Stimulated activated naive CD8-positive, alpha-beta T cell treated with anti-CD3 and anti-CD28 coated beads, Interleukin-15, Interleukin-2, amounts not matched to agents 100 U/mL and 50 U/mL, for 24 hours (primary cell): ENCODE data around the gene WDR55.
"Not testable (repeated sequence)": the region's sequence is repeated elsewhere in the genome, so short reads cannot be mapped to it uniquely, and the experiment has no call there.

Source experiments
- ATAC-seq: fragments of 150-1000 bp; cut with Tn5 transposase; one replicate; pipeline ENCODE4 v1.10.0; 2021
- DNase-seq: peaks from one replicate; pipeline ENCODE4 v3.0.0; 2021

Gene WDR55

DNA sequence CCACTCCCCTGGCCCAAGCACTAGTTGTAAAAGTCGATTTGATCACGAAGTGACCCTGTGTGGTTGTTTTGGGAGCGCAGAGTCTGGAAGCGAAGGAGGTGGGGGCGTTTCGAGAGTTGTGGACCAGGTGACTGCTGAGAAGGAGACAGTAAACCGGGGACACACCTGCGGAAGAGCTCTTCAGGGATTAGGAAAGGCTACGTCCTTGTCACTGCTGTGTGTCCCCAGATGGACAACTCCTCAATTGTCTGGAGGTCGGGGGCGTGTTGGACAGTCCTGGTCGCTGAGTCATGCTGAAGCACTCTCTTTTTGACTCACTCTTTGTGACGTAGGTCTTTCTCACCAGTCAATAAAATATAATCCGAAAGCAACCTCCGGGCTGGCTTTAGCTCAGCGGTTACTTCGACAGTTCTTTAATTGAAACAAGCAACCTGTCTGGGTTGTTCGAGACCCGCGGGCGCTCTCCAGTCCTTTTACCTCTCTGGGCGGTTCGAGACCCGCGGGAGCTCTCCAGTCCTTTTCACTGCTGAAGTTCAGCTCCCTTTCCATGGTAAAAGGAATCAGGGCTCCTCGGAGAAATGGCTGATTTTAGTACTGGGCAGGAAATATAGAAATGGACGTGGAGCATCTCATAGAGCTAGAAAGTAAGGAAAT is 46.3 kb downstream of the WDR55 start:
- peak; percentile 77 for DNase-seq
- peak; percentile 96 for ATAC-seq

GRCh38 chr5:140711794-140712193 is 47.1 kb downstream of the WDR55 start:
- no peak for ATAC-seq
- no peak for DNase-seq

GRCh38 chr5:140713562-140714094 is 48.9 kb downstream of the WDR55 start:
- ATAC-seq (no peak), DNase-seq (no peak)

- ATAC-seq, DNase-seq: not testable (repeated sequence)
Measured at GRCh38 chr5:140716238-140716637, 51.5 kb downstream of the WDR55 start.

DNA sequence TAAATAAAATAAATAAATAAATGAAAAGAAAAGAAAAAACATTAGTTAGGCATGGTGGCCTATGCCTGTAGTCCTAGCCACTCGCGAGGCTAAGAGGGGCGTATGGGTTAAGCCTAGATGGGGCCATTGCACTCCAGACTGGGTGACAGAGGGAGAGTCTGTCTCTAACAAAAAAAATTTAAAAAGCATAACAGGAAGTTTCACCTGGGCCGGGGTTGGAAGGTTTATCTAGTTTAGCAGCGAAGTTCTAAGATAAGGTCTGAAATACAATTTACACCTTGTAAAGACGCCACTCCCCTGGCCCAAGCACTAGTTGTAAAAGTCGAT is 53.5 kb downstream of the WDR55 start:
- no peak for DNase-seq
- ATAC-seq: no peak

- DNase-seq, ATAC-seq: not testable (repeated sequence)
Measured at GRCh38 chr5:140720738-140721137, 56.0 kb downstream of the WDR55 start.

- DNase-seq, ATAC-seq: not testable (repeated sequence)
Measured at GRCh38 chr5:140721395-140721794, 56.7 kb downstream of the WDR55 start.
